ENCODE data around the gene RNF157.
"Not testable (repeated sequence)": the region's sequence is repeated elsewhere in the genome, so short reads cannot be mapped to it uniquely, and the experiment has no call there.

RNF157 gene

GRCh38 chr17:76188213-76189016 lies 51.9 kb downstream of the RNF157 start:
- no peak for DNase-seq

- not testable (repeated sequence) for DNase-seq
These were observed 53.5 kb downstream of the RNF157 start for GRCh38 chr17:76186774-76187173.

GRCh38 chr17:76184290-76184689 lies 56.0 kb downstream of the RNF157 start:
- no peak for DNase-seq

GRCh38 chr17:76182016-76182764 lies 58.1 kb downstream of the RNF157 start:
- peak; percentile 94 for DNase-seq

- peak; percentile 19 for DNase-seq
These were observed 60.5 kb downstream of the RNF157 start for GRCh38 chr17:76179496-76180467.

GRCh38 chr17:76178124-76178523 lies 62.2 kb downstream of the RNF157 start:
- no peak for DNase-seq

GRCh38 chr17:76176701-76177574 lies 63.4 kb downstream of the RNF157 start:
- no peak for DNase-seq

- DNase-seq = no peak
These were observed 66.3 kb downstream of the RNF157 start for GRCh38 chr17:76174037-76174436.

- DNase-seq = no peak
These were observed 66.8 kb downstream of the RNF157 start for GRCh38 chr17:76173474-76173873.

GRCh38 chr17:76171706-76172105 lies 68.6 kb downstream of the RNF157 start:
- DNase-seq = no peak

DNA sequence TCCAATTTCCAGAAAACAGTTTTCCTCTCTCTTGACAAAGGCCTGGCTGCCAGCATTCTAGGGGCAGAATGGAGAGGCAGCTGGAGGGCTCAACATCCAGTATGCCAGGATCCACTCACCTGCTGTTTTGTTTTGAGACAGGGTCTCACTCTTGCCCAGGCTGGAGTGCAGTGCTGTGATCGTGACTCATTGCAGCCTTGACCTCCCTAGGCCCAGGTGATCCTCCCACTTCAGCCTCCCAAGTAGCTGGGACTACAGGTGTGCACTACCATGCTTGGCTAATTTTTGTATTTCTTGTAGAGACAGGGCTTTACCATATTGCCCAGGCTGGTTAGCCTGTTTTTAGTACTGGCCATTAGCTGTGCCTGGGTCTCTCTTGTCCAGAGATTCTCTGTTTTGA lies 70.2 kb downstream of the RNF157 start:
- no peak for DNase-seq

DNA sequence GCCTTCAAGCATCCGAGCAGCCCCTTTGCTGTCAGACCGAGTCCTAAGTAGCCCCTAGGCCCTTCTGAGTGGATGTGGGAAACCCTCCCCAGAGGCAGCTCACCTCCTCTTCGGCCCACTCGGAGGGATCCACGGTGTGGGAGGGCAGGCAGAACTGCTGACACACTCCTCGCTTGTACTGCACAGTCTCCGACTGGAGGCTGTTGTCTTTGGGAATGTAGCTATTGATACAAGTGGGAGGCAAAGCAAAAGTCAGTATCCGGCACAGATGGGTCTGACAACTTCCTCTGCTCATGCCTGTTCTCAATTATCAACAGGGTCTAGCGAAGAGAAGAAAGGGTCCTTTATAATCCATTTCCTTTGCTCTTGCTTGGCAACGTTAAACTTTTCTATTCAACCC lies 73.4 kb downstream of the RNF157 start:
- DNase-seq = no peak

DNA sequence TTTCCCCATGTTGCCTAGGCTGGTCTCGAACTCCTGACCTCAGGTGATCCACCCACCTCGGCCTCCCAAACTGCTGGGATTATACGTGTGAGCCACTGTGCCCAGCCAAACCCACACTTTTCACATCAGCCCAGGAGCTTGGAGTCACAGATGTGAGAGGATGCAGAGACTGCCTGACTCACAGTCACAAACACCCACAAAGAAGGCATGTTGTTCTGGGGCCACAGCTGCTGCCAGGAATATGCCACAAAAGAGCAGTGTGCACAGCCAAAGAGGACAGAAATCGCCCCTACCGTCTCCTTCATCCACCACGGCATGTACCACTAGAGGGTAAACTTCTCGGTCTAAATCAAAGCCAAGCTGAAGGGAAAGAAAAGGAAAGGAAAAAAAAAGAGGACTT lies 74.1 kb downstream of the RNF157 start:
- no peak for DNase-seq

GRCh38 chr17:76164331-76164730 lies 76.0 kb downstream of the RNF157 start:
- no peak for DNase-seq

- DNase-seq = no peak
These were observed 76.4 kb downstream of the RNF157 start for GRCh38 chr17:76163919-76164318.

DNA sequence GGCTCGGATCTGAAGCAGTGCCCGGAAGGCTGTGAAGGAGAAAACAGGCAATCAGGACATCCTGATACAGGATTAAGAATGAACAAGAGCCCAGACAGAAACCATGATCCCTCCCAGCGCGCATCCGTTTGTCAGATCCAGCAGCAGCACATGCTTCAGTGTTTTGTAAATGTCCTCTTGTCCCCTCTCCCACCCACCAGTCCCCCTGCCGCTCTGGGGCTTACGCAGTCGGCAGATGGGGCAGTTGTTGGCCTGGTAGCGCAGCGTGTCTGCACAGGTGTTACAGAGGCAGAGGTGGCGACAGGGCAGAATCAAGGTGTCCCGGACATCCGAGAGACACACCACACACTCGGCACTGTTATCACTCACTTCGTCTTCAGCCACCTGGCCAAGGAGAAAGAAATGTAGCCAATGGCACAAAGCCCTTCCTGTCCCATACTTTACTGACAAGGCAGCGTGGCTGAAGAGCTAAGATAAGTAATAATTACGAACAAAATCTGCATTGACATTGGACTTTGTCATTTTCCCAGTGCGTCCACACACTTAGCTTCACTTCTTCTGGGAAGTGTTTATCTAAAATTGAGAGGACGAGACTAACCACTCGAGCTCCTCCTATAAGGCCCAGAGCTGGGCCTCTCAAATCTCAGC lies 78.5 kb downstream of the RNF157 start:
- no peak for DNase-seq

- no peak for DNase-seq
These were observed 79.3 kb downstream of the RNF157 start for GRCh38 chr17:76160896-76161528.

DNA sequence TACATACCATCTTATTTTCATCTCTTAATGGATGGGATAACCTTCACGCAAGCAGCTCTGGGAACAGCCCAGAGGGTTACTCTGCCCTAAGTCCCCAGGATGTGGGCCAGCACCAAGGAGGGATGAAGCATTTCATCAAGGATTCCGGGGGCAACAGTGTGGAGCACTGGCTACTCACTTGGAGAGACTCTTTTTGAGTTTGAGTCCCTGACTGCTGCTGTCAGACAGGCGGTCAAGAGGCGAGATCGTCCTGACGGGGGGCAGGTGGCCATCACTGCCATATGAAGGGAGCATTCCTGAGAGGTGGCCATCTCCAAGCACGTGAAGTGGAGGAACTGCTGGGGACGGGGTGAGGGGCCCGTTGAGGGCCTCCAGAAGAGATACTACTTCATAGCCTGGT lies 81.1 kb downstream of the RNF157 start:
- no peak for DNase-seq

DNA sequence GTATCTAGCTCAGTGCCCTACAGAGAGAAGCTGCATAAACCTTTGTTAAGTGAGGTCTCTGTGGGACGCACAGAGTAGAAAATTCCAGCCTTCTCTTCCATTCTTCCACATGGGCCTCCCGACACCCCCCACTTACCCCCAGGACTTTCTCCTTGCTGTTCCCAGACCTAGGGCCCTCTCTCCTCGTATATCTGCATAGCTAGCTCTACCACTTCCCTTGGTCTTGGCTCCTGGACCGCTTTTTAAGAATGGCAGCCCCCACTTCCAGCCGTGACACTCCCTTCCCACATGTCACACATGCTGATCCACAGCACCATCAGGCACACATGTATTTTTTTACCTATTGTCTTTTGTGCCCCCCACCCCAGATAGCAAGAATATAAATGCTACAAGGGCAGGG lies 82.5 kb downstream of the RNF157 start:
- no peak for DNase-seq

DNA sequence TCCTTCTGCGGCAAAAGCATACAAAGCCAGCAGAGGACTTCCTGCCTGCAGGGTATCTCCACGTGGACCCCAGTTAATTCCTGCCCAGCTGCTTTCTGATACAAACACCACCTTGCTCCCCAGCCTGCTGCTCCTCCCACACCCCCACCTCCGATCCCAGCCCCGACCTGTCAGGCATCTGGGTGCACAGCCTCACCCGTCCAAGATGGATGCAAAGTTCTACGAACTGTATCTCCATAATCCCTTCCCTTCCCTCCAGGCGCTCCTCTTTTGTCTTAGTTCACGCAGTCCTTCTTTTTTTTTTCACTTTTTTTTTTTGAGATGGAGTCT lies 83.7 kb downstream of the RNF157 start:
- DNase-seq = no peak

GRCh38 chr17:76155988-76156661 lies 84.2 kb downstream of the RNF157 start:
- DNase-seq = no peak
